HL-60 (cell line): ENCODE results near the gene ANKRD40.

Experiments used
- GABPA ChIP-seq: IDR thresholded peaks from 2 replicates; pipeline ENCODE4 v1.6.1; 2012; ENCODE audit warnings: low read depth
- SPI1 ChIP-seq: IDR thresholded peaks from 2 replicates; pipeline ENCODE4 v1.6.1; 2012; ENCODE audit warnings: low read depth, mild to moderate bottlenecking, borderline replicate concordance
- TF ChIP-seq, protein P1 (sequence below): IDR thresholded peaks from one replicate; pipeline ENCODE4 v1.5.1; 2011; ENCODE audit warnings: low read length, control low read depth, inconsistent platforms; ENCODE audit not compliant: insufficient read depth
- TF ChIP-seq, protein P2 (sequence below): IDR thresholded peaks from 2 replicates; pipeline ENCODE4 v1.6.1; 2012; ENCODE audit warnings: low read depth; ENCODE audit not compliant: insufficient replicate concordance

- no peak for TF ChIP-seq GABPA
- TF ChIP-seq, protein P1, sequence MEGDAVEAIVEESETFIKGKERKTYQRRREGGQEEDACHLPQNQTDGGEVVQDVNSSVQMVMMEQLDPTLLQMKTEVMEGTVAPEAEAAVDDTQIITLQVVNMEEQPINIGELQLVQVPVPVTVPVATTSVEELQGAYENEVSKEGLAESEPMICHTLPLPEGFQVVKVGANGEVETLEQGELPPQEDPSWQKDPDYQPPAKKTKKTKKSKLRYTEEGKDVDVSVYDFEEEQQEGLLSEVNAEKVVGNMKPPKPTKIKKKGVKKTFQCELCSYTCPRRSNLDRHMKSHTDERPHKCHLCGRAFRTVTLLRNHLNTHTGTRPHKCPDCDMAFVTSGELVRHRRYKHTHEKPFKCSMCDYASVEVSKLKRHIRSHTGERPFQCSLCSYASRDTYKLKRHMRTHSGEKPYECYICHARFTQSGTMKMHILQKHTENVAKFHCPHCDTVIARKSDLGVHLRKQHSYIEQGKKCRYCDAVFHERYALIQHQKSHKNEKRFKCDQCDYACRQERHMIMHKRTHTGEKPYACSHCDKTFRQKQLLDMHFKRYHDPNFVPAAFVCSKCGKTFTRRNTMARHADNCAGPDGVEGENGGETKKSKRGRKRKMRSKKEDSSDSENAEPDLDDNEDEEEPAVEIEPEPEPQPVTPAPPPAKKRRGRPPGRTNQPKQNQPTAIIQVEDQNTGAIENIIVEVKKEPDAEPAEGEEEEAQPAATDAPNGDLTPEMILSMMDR = no peak
- no peak for TF ChIP-seq SPI1
- TF ChIP-seq, protein P2, sequence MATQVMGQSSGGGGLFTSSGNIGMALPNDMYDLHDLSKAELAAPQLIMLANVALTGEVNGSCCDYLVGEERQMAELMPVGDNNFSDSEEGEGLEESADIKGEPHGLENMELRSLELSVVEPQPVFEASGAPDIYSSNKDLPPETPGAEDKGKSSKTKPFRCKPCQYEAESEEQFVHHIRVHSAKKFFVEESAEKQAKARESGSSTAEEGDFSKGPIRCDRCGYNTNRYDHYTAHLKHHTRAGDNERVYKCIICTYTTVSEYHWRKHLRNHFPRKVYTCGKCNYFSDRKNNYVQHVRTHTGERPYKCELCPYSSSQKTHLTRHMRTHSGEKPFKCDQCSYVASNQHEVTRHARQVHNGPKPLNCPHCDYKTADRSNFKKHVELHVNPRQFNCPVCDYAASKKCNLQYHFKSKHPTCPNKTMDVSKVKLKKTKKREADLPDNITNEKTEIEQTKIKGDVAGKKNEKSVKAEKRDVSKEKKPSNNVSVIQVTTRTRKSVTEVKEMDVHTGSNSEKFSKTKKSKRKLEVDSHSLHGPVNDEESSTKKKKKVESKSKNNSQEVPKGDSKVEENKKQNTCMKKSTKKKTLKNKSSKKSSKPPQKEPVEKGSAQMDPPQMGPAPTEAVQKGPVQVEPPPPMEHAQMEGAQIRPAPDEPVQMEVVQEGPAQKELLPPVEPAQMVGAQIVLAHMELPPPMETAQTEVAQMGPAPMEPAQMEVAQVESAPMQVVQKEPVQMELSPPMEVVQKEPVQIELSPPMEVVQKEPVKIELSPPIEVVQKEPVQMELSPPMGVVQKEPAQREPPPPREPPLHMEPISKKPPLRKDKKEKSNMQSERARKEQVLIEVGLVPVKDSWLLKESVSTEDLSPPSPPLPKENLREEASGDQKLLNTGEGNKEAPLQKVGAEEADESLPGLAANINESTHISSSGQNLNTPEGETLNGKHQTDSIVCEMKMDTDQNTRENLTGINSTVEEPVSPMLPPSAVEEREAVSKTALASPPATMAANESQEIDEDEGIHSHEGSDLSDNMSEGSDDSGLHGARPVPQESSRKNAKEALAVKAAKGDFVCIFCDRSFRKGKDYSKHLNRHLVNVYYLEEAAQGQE = no peak
Observed at GRCh38 chr17:50656509-50656908, 51.2 kb downstream of the ANKRD40 start.
